ENCODE results near the gene DPP4. TPM values are rescaled to one million over a fixed set of nuclear protein-coding genes. Genes with fewer than 3 reads are reported as not detected.
A peak's percentile ranks its signal among the peaks of the same experiment; 100 is the strongest.

DPP4 gene
- total RNA-seq, 4 donors from 2014 or later: 1.6 to 5.3 (median 3.8) TPM

GRCh38 chr2:162074928-162075688 is 1.1 kb upstream of the DPP4 start:
- H3K9me3 ChIP-seq: peaks cover 8% of the 10 kb centered on the region
- WGBS: 84% methylated on average over 6 of the region's 6 CpGs
- H3K27ac ChIP-seq: peak overlapping the region; percentile 79
- H3K36me3 ChIP-seq: no peaks in the 10 kb centered on the region
- no peak for DNase-seq (ENCODE audit: low spot score in 2 of 2)
- peaks cover 22% of the 10 kb centered on the region for H3K4me1 ChIP-seq
- peaks cover 10% of the 10 kb centered on the region for H3K27me3 ChIP-seq
- no peak overlapping the region for H3K4me3 ChIP-seq
- no peak for TF ChIP-seq EP300 (IDR thresholded peaks at IDR 0.05)
- TF ChIP-seq POLR2AphosphoS5 (IDR thresholded peaks at IDR 0.05): no peak
- TF ChIP-seq CTCF (IDR thresholded peaks at IDR 0.05): no peak
- TF ChIP-seq POLR2A (IDR thresholded peaks at IDR 0.05): no peak

GRCh38 chr2:162074632-162074895 is 549 bp upstream of the DPP4 start:
- Histone ChIP-seq H3K9me3 (peaks cover 8% of the 10 kb centered on the region), H3K27me3 (peaks cover 10% of the 10 kb centered on the region), H3K36me3 (no peaks in the 10 kb centered on the region), H3K27ac (peak overlapping the region; percentile 79), H3K4me3 (peak overlapping the region; percentile 81), H3K4me1 (peaks cover 22% of the 10 kb centered on the region)
- 48% methylated on average over 2 of the region's 2 CpGs for WGBS
- TF ChIP-seq POLR2AphosphoS5 (IDR thresholded peaks at IDR 0.05) (no peak), CTCF (IDR thresholded peaks at IDR 0.05) (no peak), POLR2A (IDR thresholded peaks at IDR 0.05) (no peak), EP300 (IDR thresholded peaks at IDR 0.05) (no peak)
- no peak for DNase-seq (ENCODE audit: low spot score in 2 of 2)

GRCh38 chr2:162072976-162073887 is 783 bp downstream of the DPP4 start:
- 21% methylated on average over 23 of the region's 37 CpGs for WGBS
- DNase-seq (ENCODE audit: low spot score in 2 of 2): peak in 1 of 2 donors; percentile 77
- H3K27ac ChIP-seq: peak overlapping the region; percentile 79

GRCh38 chr2:162072181-162072702 is 1.8 kb downstream of the DPP4 start:
- Histone ChIP-seq H3K4me3 (peak overlapping the region; percentile 81), H3K27me3 (peaks cover 10% of the 10 kb centered on the region), H3K27ac (no peak overlapping the region)

More at GRCh38 chr2:162072976-162073887, 783 bp downstream of the DPP4 start:
- Histone ChIP-seq H3K9me3 (no peaks in the 10 kb centered on the region), H3K4me1 (peaks cover 22% of the 10 kb centered on the region), H3K4me3 (peak overlapping the region; percentile 81), H3K36me3 (no peaks in the 10 kb centered on the region), H3K27me3 (peaks cover 10% of the 10 kb centered on the region)
- TF ChIP-seq CTCF (IDR thresholded peaks at IDR 0.05): no peak

More at GRCh38 chr2:162072181-162072702, 1.8 kb downstream of the DPP4 start:
- TF ChIP-seq POLR2AphosphoS5 (IDR thresholded peaks at IDR 0.05) (no peak), CTCF (IDR thresholded peaks at IDR 0.05) (no peak), EP300 (IDR thresholded peaks at IDR 0.05) (no peak), POLR2A (IDR thresholded peaks at IDR 0.05) (no peak)
- peaks cover 22% of the 10 kb centered on the region for H3K4me1 ChIP-seq
- no peak for DNase-seq (ENCODE audit: low spot score in 2 of 2)
- H3K36me3 ChIP-seq: no peaks in the 10 kb centered on the region
- no peaks in the 10 kb centered on the region for H3K9me3 ChIP-seq
